Measurements from ENCODE around the gene P4HA3. TPM values are rescaled to one million over a fixed set of nuclear protein-coding genes. Genes with fewer than 3 reads are reported as not detected.

Gene P4HA3
- total RNA-seq, 1 donor from 2014 or later = 6.4 TPM

- peaks cover 28% of the 10 kb centered on the region for H3K36me3 Mint-ChIP-seq (ENCODE audit: unreplicated experiment)
- no peak for TF ChIP-seq CTCF (IDR thresholded peaks at IDR 0.05)
- no peak for DNase-seq (ENCODE audit: extremely low spot score, unreplicated experiment)
- H3K4me3 Mint-ChIP-seq (ENCODE audit: unreplicated experiment) = no peak overlapping the region
- no peaks in the 10 kb centered on the region for H3K9me3 Mint-ChIP-seq (ENCODE audit: unreplicated experiment)
- H3K4me1 Mint-ChIP-seq (ENCODE audit: unreplicated experiment) = peaks cover 20% of the 10 kb centered on the region
- H3K27me3 Mint-ChIP-seq (ENCODE audit: unreplicated experiment) = no peaks in the 10 kb centered on the region
- no peak overlapping the region for H3K27ac Mint-ChIP-seq (ENCODE audit: unreplicated experiment)
Observed at GRCh38 chr11:74253361-74253760, 58.1 kb downstream of the P4HA3 start.

GRCh38 chr11:74249496-74249895, 61.9 kb downstream of the P4HA3 start:
- H3K27me3 Mint-ChIP-seq (ENCODE audit: unreplicated experiment) = no peaks in the 10 kb centered on the region
- no peaks in the 10 kb centered on the region for H3K9me3 Mint-ChIP-seq (ENCODE audit: unreplicated experiment)
- TF ChIP-seq CTCF (IDR thresholded peaks at IDR 0.05) = no peak
- no peak overlapping the region for H3K4me3 Mint-ChIP-seq (ENCODE audit: unreplicated experiment)
- DNase-seq (ENCODE audit: extremely low spot score, unreplicated experiment) = no peak
- H3K27ac Mint-ChIP-seq (ENCODE audit: unreplicated experiment) = no peak overlapping the region
- H3K4me1 Mint-ChIP-seq (ENCODE audit: unreplicated experiment) = no peaks in the 10 kb centered on the region
- peaks cover 41% of the 10 kb centered on the region for H3K36me3 Mint-ChIP-seq (ENCODE audit: unreplicated experiment)

GRCh38 chr11:74248469-74248868, 63.0 kb downstream of the P4HA3 start:
- Mint-ChIP-seq H3K4me3 (ENCODE audit: unreplicated experiment) (no peak overlapping the region), H3K27me3 (ENCODE audit: unreplicated experiment) (no peaks in the 10 kb centered on the region), H3K36me3 (ENCODE audit: unreplicated experiment) (peaks cover 33% of the 10 kb centered on the region), H3K4me1 (ENCODE audit: unreplicated experiment) (no peaks in the 10 kb centered on the region), H3K27ac (ENCODE audit: unreplicated experiment) (no peak overlapping the region), H3K9me3 (ENCODE audit: unreplicated experiment) (no peaks in the 10 kb centered on the region)
- DNase-seq (ENCODE audit: extremely low spot score, unreplicated experiment) = no peak
- TF ChIP-seq CTCF (IDR thresholded peaks at IDR 0.05) = no peak

- Mint-ChIP-seq H3K27me3 (ENCODE audit: unreplicated experiment) (no peaks in the 10 kb centered on the region), H3K9me3 (ENCODE audit: unreplicated experiment) (no peaks in the 10 kb centered on the region), H3K27ac (ENCODE audit: unreplicated experiment) (no peak overlapping the region), H3K36me3 (ENCODE audit: unreplicated experiment) (peaks cover 29% of the 10 kb centered on the region), H3K4me3 (ENCODE audit: unreplicated experiment) (no peak overlapping the region), H3K4me1 (ENCODE audit: unreplicated experiment) (no peaks in the 10 kb centered on the region)
- no peak for DNase-seq (ENCODE audit: extremely low spot score, unreplicated experiment)
- no peak for TF ChIP-seq CTCF (IDR thresholded peaks at IDR 0.05)
Observed at GRCh38 chr11:74238243-74238642, 73.2 kb downstream of the P4HA3 start.

GRCh38 chr11:74237541-74237940, 73.9 kb downstream of the P4HA3 start:
- Mint-ChIP-seq H3K4me3 (ENCODE audit: unreplicated experiment) (no peak overlapping the region), H3K27ac (ENCODE audit: unreplicated experiment) (no peak overlapping the region), H3K36me3 (ENCODE audit: unreplicated experiment) (peaks cover 29% of the 10 kb centered on the region), H3K9me3 (ENCODE audit: unreplicated experiment) (no peaks in the 10 kb centered on the region), H3K27me3 (ENCODE audit: unreplicated experiment) (no peaks in the 10 kb centered on the region), H3K4me1 (ENCODE audit: unreplicated experiment) (no peaks in the 10 kb centered on the region)
- no peak for TF ChIP-seq CTCF (IDR thresholded peaks at IDR 0.05)
- no peak for DNase-seq (ENCODE audit: extremely low spot score, unreplicated experiment)
